IMR-90 (cell line): ENCODE measurements around the gene NRAS. TPM values are rescaled to one million over a fixed set of nuclear protein-coding genes. Genes with fewer than 3 reads are reported as not detected.

Experiments
- ATAC-seq: fragments of 200-7000 bp; cut with Tn5 transposase; 2 replicates; pipeline ENCODE4 v1.9.1; 2020; ENCODE audit warnings: low read depth, mild to moderate bottlenecking, moderate library complexity
- BruUV-seq: library from RNA; stranded (reverse); fragments of 400-500 nt; replicated peaks from 2 replicates; lab custom pipeline; 2021; lab: Mats Ljungman, UMichigan
- CTCF ChIA-PET: fragments of 300-600 bp; formaldehyde crosslinking; extraction: SDS; loops from one replicate; lab custom pipeline; 2021; ENCODE audit warnings: antibody characterized with exemption; lab: Yijun Ruan, JAX
- POLR2A ChIA-PET: fragments of 300-600 bp; sonication (Branson Sonifier 250); formaldehyde crosslinking; loops from one replicate; lab custom pipeline; 2022; ENCODE audit warnings: antibody characterized with exemption; ENCODE audit not compliant: unreplicated experiment; lab: Charles Lee
- DNase-seq: peaks from one replicate; pipeline ENCODE4 v3.0.0; 2013
- H2AFZ ChIP-seq: replicated peaks from 2 replicates; pipeline ENCODE3; 2013; ENCODE audit warnings: low read length, mild to moderate bottlenecking; ENCODE audit not compliant: poor library complexity
- H2AK5ac ChIP-seq: 2 replicates; pipeline ENCODE4 v1.6.1; 2013; ENCODE audit warnings: low read depth, low read length, inconsistent platforms
- H2AK9ac ChIP-seq: replicated peaks from 2 replicates; pipeline ENCODE3; 2013; ENCODE audit warnings: mild to moderate bottlenecking, low read depth, low read length, moderate library complexity; ENCODE audit not compliant: poor library complexity
- H2BK120ac ChIP-seq: 2 replicates; pipeline ENCODE4 v1.6.1; 2013; ENCODE audit warnings: low read depth, low read length, inconsistent platforms
- H2BK15ac ChIP-seq: 3 replicates; pipeline ENCODE4 v1.6.1; 2013; ENCODE audit warnings: low read depth, low read length, inconsistent platforms
- H2BK20ac ChIP-seq: 2 replicates; pipeline ENCODE4 v1.6.1; 2013; ENCODE audit warnings: low read depth, mild to moderate bottlenecking, inconsistent platforms, low read length, moderate library complexity
- H2BK5ac ChIP-seq: 2 replicates; pipeline ENCODE4 v1.6.1; 2013; ENCODE audit warnings: mild to moderate bottlenecking, low read depth, low read length, inconsistent platforms; ENCODE audit not compliant: poor library complexity, severe bottlenecking
- H3K14ac ChIP-seq: replicated peaks from 2 replicates; pipeline ENCODE4 v1.6.1; 2013; ENCODE audit warnings: low read depth, low read length, inconsistent platforms
- H3K18ac ChIP-seq: 2 replicates; pipeline ENCODE4 v1.6.1; 2013; ENCODE audit warnings: low read depth, low read length, control low read depth
- H3K23ac ChIP-seq: 2 replicates; pipeline ENCODE4 v1.6.1; 2013; ENCODE audit warnings: low read depth, low read length, inconsistent platforms
- H3K27ac ChIP-seq: 2 replicates; pipeline ENCODE4 v1.5.1; 2013; ENCODE audit warnings: mild to moderate bottlenecking, control low read depth, low read length; ENCODE audit not compliant: insufficient read depth
- H3K27me3 ChIP-seq: 2 replicates; pipeline ENCODE4 v1.6.1; 2013; ENCODE audit warnings: low read length; ENCODE audit not compliant: control insufficient read depth, insufficient read depth
- H3K36me3 ChIP-seq: 2 replicates; pipeline ENCODE4 v1.6.1; 2013; ENCODE audit warnings: low read length, mixed read lengths; ENCODE audit not compliant: control insufficient read depth, insufficient read depth
- H3K4ac ChIP-seq: 2 replicates; pipeline ENCODE4 v1.6.1; 2013; ENCODE audit warnings: low read depth, low read length, inconsistent platforms
- H3K4me1 ChIP-seq: 2 replicates; pipeline ENCODE4 v1.6.1; 2013; ENCODE audit warnings: low read length, mixed read lengths; ENCODE audit not compliant: control insufficient read depth, insufficient read depth
- H3K4me2 ChIP-seq: 2 replicates; pipeline ENCODE4 v1.6.1; 2013; ENCODE audit warnings: low read depth, mild to moderate bottlenecking, control low read depth, low read length, moderate library complexity
- H3K4me3 ChIP-seq: 2 replicates; pipeline ENCODE4 v1.5.1; 2013; ENCODE audit warnings: low read depth, mild to moderate bottlenecking, control low read depth, low read length, moderate library complexity; ENCODE audit not compliant: insufficient read depth
- H3K56ac ChIP-seq: 2 replicates; pipeline ENCODE4 v1.6.1; 2013; ENCODE audit warnings: low read length, inconsistent platforms; ENCODE audit not compliant: insufficient read depth; ENCODE audit errors: extremely low read depth
- H3K79me1 ChIP-seq, 2 experiments: 2 replicates each; pipeline ENCODE4 v1.6.1; 2013; ENCODE audit warnings: low read length in 2 of 2, inconsistent platforms in 1 of 2, low read depth in 1 of 2
- H3K9ac ChIP-seq: 2 replicates; pipeline ENCODE4 v1.6.1; 2013; ENCODE audit warnings: low read depth, low read length, control low read depth
- H3K9me1 ChIP-seq: 2 replicates; pipeline ENCODE4 v1.6.1; 2013; ENCODE audit warnings: low read length, inconsistent platforms; ENCODE audit not compliant: insufficient read depth
- H3K9me3 ChIP-seq: 2 replicates; pipeline ENCODE4 v1.6.1; 2013; ENCODE audit warnings: low read length; ENCODE audit not compliant: control insufficient read depth, insufficient read depth
- H4K20me1 ChIP-seq: 2 replicates; pipeline ENCODE4 v1.6.1; 2013; ENCODE audit warnings: low read length, inconsistent platforms; ENCODE audit not compliant: insufficient read depth
- H4K5ac ChIP-seq: 2 replicates; pipeline ENCODE4 v1.6.1; 2013; ENCODE audit warnings: mild to moderate bottlenecking, low read depth, low read length, control low read depth
- H4K8ac ChIP-seq, 2 experiments: 2 replicates each; pipeline ENCODE4 v1.6.1; 2013; ENCODE audit warnings: low read depth in 2 of 2, low read length in 2 of 2, control low read depth in 1 of 2, inconsistent platforms in 1 of 2
- H4K91ac ChIP-seq: 2 replicates; pipeline ENCODE4 v1.6.1; 2013; ENCODE audit warnings: low read depth, low read length, inconsistent platforms; ENCODE audit not compliant: insufficient read depth
- CTCF ChIP-seq: conservative IDR thresholded peaks from 2 replicates; pipeline ENCODE4 v1.5.1; 2012; ENCODE audit warnings: mild to moderate bottlenecking, low read depth, low read length, improper control_type of control experiment
- MAZ ChIP-seq: IDR thresholded peaks from 2 replicates; pipeline ENCODE4 v1.6.1; 2012; ENCODE audit warnings: low read depth, mild to moderate bottlenecking, low read length, improper control_type of control experiment, moderate library complexity, borderline replicate concordance
- MXI1 ChIP-seq: IDR thresholded peaks from 2 replicates; pipeline ENCODE4 v1.6.1; 2012; ENCODE audit warnings: low read depth, mild to moderate bottlenecking, low read length, moderate library complexity, borderline replicate concordance
- WGBS, 2 experiments: methylation state at CpG; one replicate each; pipeline versions ENCODE4 v1.1.5 to v1.1.7; 2013; ENCODE audit warnings: missing lambda C conversion rate in 2 of 2; ENCODE audit not compliant: insufficient read length in 1 of 2; ENCODE audit errors: extremely low coverage in 2 of 2; 5-methylcytosine and 5-hydroxymethylcytosine counted together
- dilution Hi-C: fragments of 300-500 bp; cut with HindIII; formaldehyde crosslinking; loops from one replicate; pipeline ENCODE4 v1.14.3; 2018; ENCODE audit warnings: low sequenced_read_pairs; ENCODE audit not compliant: unreplicated experiment
- in situ Hi-C: fragments of 300-500 bp; cut with MboI; formaldehyde crosslinking; loops from 3 replicates; pipeline ENCODE4 v1.14.3; 2019; ENCODE audit warnings: low sequenced_read_pairs, inconsistent platforms, mixed read lengths
- intact Hi-C: fragments of 100-400 bp; cut with micrococcal nuclease; formaldehyde crosslinking; loops from 2 replicates; pipeline ENCODE4 v1.10.0; 2022
- polyA plus RNA-seq, 3 experiments: library from polyadenylated mRNA; depleted of rRNA; stranded (reverse); fragments of >200 nt; gene quantifications; 2 replicates each; pipeline ENCODE4 v1.2.3, GENCODE V29; 2012; ENCODE audit warnings: low replicate concordance in 1 of 3
- total RNA-seq: library from RNA; depleted of rRNA; stranded (reverse); fragments of >200 nt; gene quantifications from 2 replicates; pipeline ENCODE4 v1.2.3, GENCODE V29; 2012

The NRAS gene
- total and polyA plus RNA-seq, 2 of the 4 experiments (the other 2 are of a cell fraction), result 27.4 to 85.9 TPM

DNA sequence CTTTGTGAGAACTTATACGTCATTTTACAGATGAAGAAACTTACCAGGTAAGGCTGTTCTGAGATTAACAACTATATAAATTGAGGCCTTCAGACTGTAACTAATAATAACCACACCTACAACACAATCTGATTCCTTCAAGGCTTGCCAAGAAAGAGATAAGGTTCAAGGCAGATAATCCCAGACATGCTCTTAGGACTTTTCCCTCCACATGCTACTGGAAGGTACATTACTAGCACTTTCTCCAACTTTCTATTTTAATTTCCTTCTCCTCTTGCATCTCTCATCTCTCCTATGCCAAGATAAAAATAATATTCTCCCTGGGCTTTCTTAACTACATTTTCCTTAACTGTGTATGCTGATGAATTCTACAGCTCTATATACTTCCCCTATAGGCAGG, 18.9 kb upstream of the NRAS start:
- H2AK5ac ChIP-seq, result no peak overlapping the region
- H3K9ac ChIP-seq, result no peak overlapping the region
- no peak overlapping the region for H3K56ac ChIP-seq
- H2AFZ ChIP-seq, result no peak overlapping the region
- no peak overlapping the region for H2AK9ac ChIP-seq
- H3K4me2 ChIP-seq, result no peak overlapping the region
- no peak overlapping the region for H3K14ac ChIP-seq
- no peak overlapping the region for H3K4me3 ChIP-seq
- peaks cover 31% of the 10 kb centered on the region in 2 experiments for H3K79me1 ChIP-seq
- no TSS peak for BruUV-seq
- dilution Hi-C loops, result no loop called here
- H3K23ac ChIP-seq, result no peak overlapping the region
- H4K8ac ChIP-seq, result no peak overlapping the region
- ATAC-seq (no peak), DNase-seq (no peak)
- ChIA-PET CTCF (no interaction called here), POLR2A (no interaction called here)
- H4K20me1 ChIP-seq, result peaks cover 7% of the 10 kb centered on the region
- H3K4me1 ChIP-seq, result no peaks in the 10 kb centered on the region
- TF ChIP-seq MAZ, result no peak
- TF ChIP-seq CTCF, result no peak
- no peak for TF ChIP-seq MXI1
- H2BK20ac ChIP-seq, result no peak overlapping the region
- H4K91ac ChIP-seq, result no peak overlapping the region
- H3K27me3 ChIP-seq, result no peaks in the 10 kb centered on the region
- in situ Hi-C loops, result loop anchor here (25.0 kb wide), 1 partner anchor 577 kb away; no protein-coding TSS in a partner anchor
- H4K5ac ChIP-seq, result no peak overlapping the region
- no peaks in the 10 kb centered on the region for H3K9me3 ChIP-seq
- H2BK120ac ChIP-seq, result no peak overlapping the region
- H2BK5ac ChIP-seq, result no peak overlapping the region
- H3K4ac ChIP-seq, result no peak overlapping the region
- WGBS, 2 experiments, result no CpG with 5 or more reads among the region's 1 CpG
- no peaks in the 10 kb centered on the region for H3K9me1 ChIP-seq
- intact Hi-C loops, result loop anchor here (10.0 kb wide), 2 partner anchors 311 to 771 kb away; no protein-coding TSS in a partner anchor
- H2BK15ac ChIP-seq, result no peak overlapping the region
- H3K27ac ChIP-seq, result no peak overlapping the region
- H3K18ac ChIP-seq, result no peak overlapping the region
- peaks cover 46% of the 10 kb centered on the region for H3K36me3 ChIP-seq
